ENCODE results near the gene HS1BP3.

DNA sequence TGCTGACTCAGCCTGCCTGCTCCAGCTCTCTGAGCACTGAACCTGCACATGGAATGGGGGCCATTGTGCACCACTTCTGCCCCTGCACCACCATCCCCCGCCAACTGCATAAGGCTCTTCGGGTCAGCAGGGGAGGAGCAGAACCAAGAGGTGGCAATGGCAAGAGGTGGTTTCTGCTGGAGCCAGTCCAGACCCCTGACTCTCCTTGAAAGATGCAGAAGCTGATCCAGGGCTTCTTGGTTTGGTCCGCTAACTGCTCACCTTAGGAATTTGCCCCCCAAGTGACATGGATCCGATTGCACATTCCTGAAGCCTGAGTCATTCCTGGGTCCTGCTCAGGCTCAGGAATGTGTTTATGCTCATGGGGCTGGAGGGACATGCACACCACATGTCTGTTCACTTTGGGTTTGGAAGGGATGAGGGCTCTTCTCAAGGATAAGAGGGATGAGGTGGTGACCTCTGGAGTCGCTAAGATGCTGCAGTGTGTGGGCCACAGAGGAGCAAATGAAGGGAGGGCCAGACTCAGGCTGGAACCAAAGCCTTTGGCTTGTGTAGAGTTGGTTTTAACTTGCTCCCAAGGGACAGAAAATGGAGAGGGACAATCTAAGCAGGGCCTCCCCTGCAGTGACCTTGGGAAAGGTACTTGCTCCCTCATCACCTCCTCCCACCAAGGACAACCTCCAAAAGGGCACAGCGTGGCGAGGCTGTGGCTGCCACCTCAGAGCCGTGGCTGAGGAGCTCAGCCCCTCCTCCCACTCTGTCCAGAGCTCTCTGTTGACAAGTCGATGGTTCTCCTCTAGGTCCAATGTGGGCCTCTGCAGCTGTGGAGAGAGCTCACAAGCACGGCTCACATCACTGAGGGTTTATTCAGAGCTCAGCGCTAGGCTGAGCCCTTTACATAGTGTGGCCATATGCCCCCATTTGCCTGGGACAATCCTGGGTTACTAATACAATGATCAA is 66.2 kb downstream of the HS1BP3 start:
- TF ChIP-seq, protein P1, sequence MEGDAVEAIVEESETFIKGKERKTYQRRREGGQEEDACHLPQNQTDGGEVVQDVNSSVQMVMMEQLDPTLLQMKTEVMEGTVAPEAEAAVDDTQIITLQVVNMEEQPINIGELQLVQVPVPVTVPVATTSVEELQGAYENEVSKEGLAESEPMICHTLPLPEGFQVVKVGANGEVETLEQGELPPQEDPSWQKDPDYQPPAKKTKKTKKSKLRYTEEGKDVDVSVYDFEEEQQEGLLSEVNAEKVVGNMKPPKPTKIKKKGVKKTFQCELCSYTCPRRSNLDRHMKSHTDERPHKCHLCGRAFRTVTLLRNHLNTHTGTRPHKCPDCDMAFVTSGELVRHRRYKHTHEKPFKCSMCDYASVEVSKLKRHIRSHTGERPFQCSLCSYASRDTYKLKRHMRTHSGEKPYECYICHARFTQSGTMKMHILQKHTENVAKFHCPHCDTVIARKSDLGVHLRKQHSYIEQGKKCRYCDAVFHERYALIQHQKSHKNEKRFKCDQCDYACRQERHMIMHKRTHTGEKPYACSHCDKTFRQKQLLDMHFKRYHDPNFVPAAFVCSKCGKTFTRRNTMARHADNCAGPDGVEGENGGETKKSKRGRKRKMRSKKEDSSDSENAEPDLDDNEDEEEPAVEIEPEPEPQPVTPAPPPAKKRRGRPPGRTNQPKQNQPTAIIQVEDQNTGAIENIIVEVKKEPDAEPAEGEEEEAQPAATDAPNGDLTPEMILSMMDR (IDR thresholded peaks at IDR 0.05 in 8 of 11, conservative IDR thresholded peaks at IDR 0.05 in 3 of 11) = no peak
- TF ChIP-seq POLR2A (IDR thresholded peaks at IDR 0.05) = no peak

All from spleen (tissue), 7 donors.